ENCODE results near the gene PHACTR2. TPM values are rescaled to one million over a fixed set of nuclear protein-coding genes. Genes with fewer than 3 reads are reported as not detected.

The PHACTR2 gene
- total and polyA plus RNA-seq, 2 of the 13 experiments (the other 11 are each of a cell fraction or from before 2014, with no cell fraction given): 11.3 to 28.2 TPM

- TF ChIP-seq ZNF160 (CRISPR knock-in tag; IDR thresholded peaks at IDR 0.05) (0 out of 2 replicates have a peak, but pooled peaks have one; percentile 49), U2AF1 (optimal IDR thresholded peaks at IDR 0.05; ENCODE audit: low read depth, low read length) (no peak), NR2F6 (IDR thresholded peaks at IDR 0.05) (peak; percentile 88), NR2F6 (CRISPR knock-in tag; IDR thresholded peaks at IDR 0.05) (peak; percentile 93), ASH2L (IDR thresholded peaks at IDR 0.05; ENCODE audit: insufficient read length, low read depth, low read length) (peak; percentile 82), ZNF510 (CRISPR knock-in tag; IDR thresholded peaks at IDR 0.05; ENCODE audit: low read depth) (no peak), ZNF615 (CRISPR knock-in tag; IDR thresholded peaks at IDR 0.05; ENCODE audit: borderline replicate concordance) (no peak), ISL2 (CRISPR knock-in tag; IDR thresholded peaks at IDR 0.05) (peak; percentile 86), CBX2 (IDR thresholded peaks at IDR 0.05; ENCODE audit: low read depth, low read length) (no peak), CBX2 (CRISPR knock-in tag; IDR thresholded peaks at IDR 0.05; ENCODE audit: low read depth) (no peak), FOXK2 (IDR thresholded peaks at IDR 0.05) (0 out of 2 replicates have a peak, but pooled peaks have one; percentile 14), ATF4 (CRISPR knock-in tag; IDR thresholded peaks at IDR 0.05) (peak in 1 of 2 experiments; percentile 98; a peak in 2 of 4 replicates), SUZ12 (IDR thresholded peaks at IDR 0.05; ENCODE audit: low read depth, low read length) (no peak), GFI1 (CRISPR knock-in tag; IDR thresholded peaks at IDR 0.05; ENCODE audit: borderline replicate concordance) (0 out of 2 replicates have a peak, but pooled peaks have one; percentile 56), ZKSCAN8 (CRISPR knock-in tag; IDR thresholded peaks at IDR 0.05; ENCODE audit: borderline replicate concordance) (peak; percentile 88), ZEB1 (IDR thresholded peaks at IDR 0.05; ENCODE audit: insufficient replicate concordance, low read depth) (no peak), TRIM24 (CRISPR knock-in tag; IDR thresholded peaks at IDR 0.05) (peak; percentile 81; the same call in 1 of the 2 replicates)
- TF ChIP-seq, protein P1, sequence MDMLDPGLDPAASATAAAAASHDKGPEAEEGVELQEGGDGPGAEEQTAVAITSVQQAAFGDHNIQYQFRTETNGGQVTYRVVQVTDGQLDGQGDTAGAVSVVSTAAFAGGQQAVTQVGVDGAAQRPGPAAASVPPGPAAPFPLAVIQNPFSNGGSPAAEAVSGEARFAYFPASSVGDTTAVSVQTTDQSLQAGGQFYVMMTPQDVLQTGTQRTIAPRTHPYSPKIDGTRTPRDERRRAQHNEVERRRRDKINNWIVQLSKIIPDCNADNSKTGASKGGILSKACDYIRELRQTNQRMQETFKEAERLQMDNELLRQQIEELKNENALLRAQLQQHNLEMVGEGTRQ (IDR thresholded peaks at IDR 0.05; ENCODE audit: low read depth, low read length): no peak
- TF ChIP-seq, protein P1 (CRISPR knock-in tag; IDR thresholded peaks at IDR 0.05; ENCODE audit: borderline replicate concordance): no peak
- TF ChIP-seq, protein P2, sequence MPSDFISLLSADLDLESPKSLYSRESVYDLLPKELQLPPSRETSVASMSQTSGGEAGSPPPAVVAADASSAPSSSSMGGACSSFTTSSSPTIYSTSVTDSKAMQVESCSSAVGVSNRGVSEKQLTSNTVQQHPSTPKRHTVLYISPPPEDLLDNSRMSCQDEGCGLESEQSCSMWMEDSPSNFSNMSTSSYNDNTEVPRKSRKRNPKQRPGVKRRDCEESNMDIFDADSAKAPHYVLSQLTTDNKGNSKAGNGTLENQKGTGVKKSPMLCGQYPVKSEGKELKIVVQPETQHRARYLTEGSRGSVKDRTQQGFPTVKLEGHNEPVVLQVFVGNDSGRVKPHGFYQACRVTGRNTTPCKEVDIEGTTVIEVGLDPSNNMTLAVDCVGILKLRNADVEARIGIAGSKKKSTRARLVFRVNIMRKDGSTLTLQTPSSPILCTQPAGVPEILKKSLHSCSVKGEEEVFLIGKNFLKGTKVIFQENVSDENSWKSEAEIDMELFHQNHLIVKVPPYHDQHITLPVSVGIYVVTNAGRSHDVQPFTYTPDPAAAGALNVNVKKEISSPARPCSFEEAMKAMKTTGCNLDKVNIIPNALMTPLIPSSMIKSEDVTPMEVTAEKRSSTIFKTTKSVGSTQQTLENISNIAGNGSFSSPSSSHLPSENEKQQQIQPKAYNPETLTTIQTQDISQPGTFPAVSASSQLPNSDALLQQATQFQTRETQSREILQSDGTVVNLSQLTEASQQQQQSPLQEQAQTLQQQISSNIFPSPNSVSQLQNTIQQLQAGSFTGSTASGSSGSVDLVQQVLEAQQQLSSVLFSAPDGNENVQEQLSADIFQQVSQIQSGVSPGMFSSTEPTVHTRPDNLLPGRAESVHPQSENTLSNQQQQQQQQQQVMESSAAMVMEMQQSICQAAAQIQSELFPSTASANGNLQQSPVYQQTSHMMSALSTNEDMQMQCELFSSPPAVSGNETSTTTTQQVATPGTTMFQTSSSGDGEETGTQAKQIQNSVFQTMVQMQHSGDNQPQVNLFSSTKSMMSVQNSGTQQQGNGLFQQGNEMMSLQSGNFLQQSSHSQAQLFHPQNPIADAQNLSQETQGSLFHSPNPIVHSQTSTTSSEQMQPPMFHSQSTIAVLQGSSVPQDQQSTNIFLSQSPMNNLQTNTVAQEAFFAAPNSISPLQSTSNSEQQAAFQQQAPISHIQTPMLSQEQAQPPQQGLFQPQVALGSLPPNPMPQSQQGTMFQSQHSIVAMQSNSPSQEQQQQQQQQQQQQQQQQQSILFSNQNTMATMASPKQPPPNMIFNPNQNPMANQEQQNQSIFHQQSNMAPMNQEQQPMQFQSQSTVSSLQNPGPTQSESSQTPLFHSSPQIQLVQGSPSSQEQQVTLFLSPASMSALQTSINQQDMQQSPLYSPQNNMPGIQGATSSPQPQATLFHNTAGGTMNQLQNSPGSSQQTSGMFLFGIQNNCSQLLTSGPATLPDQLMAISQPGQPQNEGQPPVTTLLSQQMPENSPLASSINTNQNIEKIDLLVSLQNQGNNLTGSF (CRISPR knock-in tag; IDR thresholded peaks at IDR 0.05): no peak
- TF ChIP-seq, protein P3, sequence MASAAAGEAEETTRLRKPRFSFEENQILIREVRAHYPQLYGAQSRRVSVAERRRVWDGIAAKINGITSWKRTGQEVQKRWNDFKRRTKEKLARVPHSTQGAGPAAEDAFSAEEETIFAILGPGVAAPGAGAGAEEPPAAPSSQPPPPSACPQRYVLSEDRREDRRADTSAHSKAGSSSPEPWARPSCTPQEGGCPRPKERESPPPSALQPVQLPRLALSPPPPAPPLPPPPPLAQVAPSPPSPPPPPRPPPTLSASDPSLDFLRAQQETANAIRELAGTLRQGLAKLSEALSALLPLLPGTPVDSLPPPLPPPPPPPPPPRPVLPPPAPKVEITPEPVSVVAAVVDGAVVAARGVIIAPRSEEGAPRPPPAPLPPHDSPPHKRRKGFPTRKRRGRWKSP (CRISPR knock-in tag; IDR thresholded peaks at IDR 0.05): no peak
- TF ChIP-seq, protein P4, sequence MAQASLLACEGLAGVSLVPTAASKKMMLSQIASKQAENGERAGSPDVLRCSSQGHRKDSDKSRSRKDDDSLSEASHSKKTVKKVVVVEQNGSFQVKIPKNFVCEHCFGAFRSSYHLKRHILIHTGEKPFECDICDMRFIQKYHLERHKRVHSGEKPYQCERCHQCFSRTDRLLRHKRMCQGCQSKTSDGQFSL (CRISPR knock-in tag; IDR thresholded peaks at IDR 0.05): no peak
Observed at GRCh38 chr6:143692696-143693095, 14.9 kb downstream of the PHACTR2 start (continued).

Measured in HepG2 (cell line).